CD4-positive, alpha-beta memory T cell (primary cell): ENCODE data around the gene NAA38. TPM values are rescaled to one million over a fixed set of nuclear protein-coding genes. Genes with fewer than 3 reads are reported as not detected.

ENCODE experiments used
- CTCF ChIA-PET: fragments of 350-600 bp; sonication (Branson Sonifier 250); formaldehyde crosslinking; loops from one replicate; lab custom pipeline; 2021; ENCODE audit warnings: inconsistent platforms; ENCODE audit not compliant: partially characterized antibody; lab: Charles Lee
- POLR2A ChIA-PET: fragments of 350-600 bp; sonication (Branson Sonifier 250); formaldehyde crosslinking; loops from one replicate; lab custom pipeline; 2021; ENCODE audit not compliant: partially characterized antibody; lab: Charles Lee
- DNase-seq, 5 donors: peaks; one replicate each; pipeline versions ENCODE4 v3.0.0 to v3.0.0-alpha.2; 2020 to 2022; ENCODE audit warnings: mixed read lengths in 1 of 5
- H3K27ac ChIP-seq: one replicate; pipeline ENCODE4 v1.7.0; 2013; ENCODE audit warnings: low read depth, low read length
- H3K27me3 ChIP-seq: 2 replicates; pipeline ENCODE4 v1.7.0; 2013; ENCODE audit warnings: mild to moderate bottlenecking, low read length, moderate library complexity; ENCODE audit not compliant: insufficient read depth
- H3K36me3 ChIP-seq: 2 replicates; pipeline ENCODE4 v1.7.0; 2013; ENCODE audit warnings: mild to moderate bottlenecking, low read length, moderate library complexity; ENCODE audit not compliant: insufficient read depth
- H3K4me1 ChIP-seq: 2 replicates; pipeline ENCODE4 v1.7.0; 2013; ENCODE audit warnings: mild to moderate bottlenecking, low read length, moderate library complexity; ENCODE audit not compliant: insufficient read depth
- H3K4me3 ChIP-seq, 2 donors: one replicate each; pipeline ENCODE4 v1.7.0; 2013; ENCODE audit warnings: low read length in 2 of 2, mild to moderate bottlenecking in 1 of 2
- H3K9me3 ChIP-seq, 2 donors: one replicate each; pipeline ENCODE4 v1.7.0; 2013; ENCODE audit warnings: low read length in 2 of 2, control low read depth in 1 of 2; ENCODE audit not compliant: control insufficient read depth in 1 of 2
- H3K27ac Mint-ChIP-seq, 7 donors: one replicate each; pipeline ENCODE4 v1.8.0; 2020 to 2021; ENCODE audit warnings: mixed read lengths in 7 of 7, mild to moderate bottlenecking in 6 of 7, inconsistent platforms in 3 of 7, moderate library complexity in 3 of 7
- H3K27me3 Mint-ChIP-seq, 2 donors: one replicate each; pipeline ENCODE4 v1.8.0; 2020 to 2021; ENCODE audit warnings: mixed read lengths in 2 of 2
- H3K36me3 Mint-ChIP-seq, 2 donors: one replicate each; pipeline ENCODE4 v1.8.0; 2020 to 2021; ENCODE audit warnings: mixed read lengths in 2 of 2, inconsistent platforms in 1 of 2, mild to moderate bottlenecking in 1 of 2
- H3K4me1 Mint-ChIP-seq, 4 donors: one replicate each; pipeline ENCODE4 v1.8.0; 2020 to 2021; ENCODE audit warnings: mixed read lengths in 4 of 4, mild to moderate bottlenecking in 1 of 4
- H3K4me3 Mint-ChIP-seq, 8 donors: one replicate each; pipeline ENCODE4 v1.8.0; 2020 to 2021; ENCODE audit warnings: mixed read lengths in 8 of 8, mild to moderate bottlenecking in 7 of 8, moderate library complexity in 6 of 8, inconsistent platforms in 3 of 8
- H3K9me3 Mint-ChIP-seq, 8 donors: one replicate each; pipeline ENCODE4 v1.8.0; 2020 to 2021; ENCODE audit warnings: mixed read lengths in 8 of 8, mild to moderate bottlenecking in 5 of 8, inconsistent platforms in 3 of 8, moderate library complexity in 1 of 8
- intact Hi-C: fragments of 100-400 bp; cut with micrococcal nuclease; formaldehyde crosslinking; loops from one replicate; pipeline ENCODE4 v1.15.1; 2023
- polyA plus RNA-seq, 2 donors: library from polyadenylated mRNA; unstranded; fragments of 300-500 nt; fragmentation: Illumina TruSeq; gene quantifications; one replicate each; pipeline ENCODE4 v1.2.3, GENCODE V29; 2021
- total RNA-seq, 2 experiments: library from RNA; stranded (reverse); gene quantifications; one replicate each; pipeline ENCODE4 v1.2.3, GENCODE V29; 2021

Gene NAA38
- total and polyA plus RNA-seq, 4 experiments from 2014 or later: 23.1 to 149 (median 82.3) TPM

GRCh38 chr17:7886227-7887037 lies 29.1 kb upstream of the NAA38 start:
- H3K9me3 ChIP-seq: no peaks in the 10 kb centered on the region
- H3K4me1 ChIP-seq: peaks cover 58% of the 10 kb centered on the region
- Mint-ChIP-seq H3K4me1 (peaks cover 10 to 16% (median 11%) of the 10 kb centered on the region in 4 donors), H3K36me3 (peaks cover 15 to 30% of the 10 kb centered on the region in 2 donors), H3K27ac (no peak overlapping the region), H3K4me3 (no peak overlapping the region), H3K27me3 (no peaks in the 10 kb centered on the region), H3K9me3 (no peaks in the 10 kb centered on the region)
- H3K27me3 ChIP-seq: no peaks in the 10 kb centered on the region
- H3K27ac ChIP-seq: peak overlapping the region; percentile 65
- H3K4me3 ChIP-seq: peak overlapping the region; percentile 86 to 96
- intact Hi-C loops: loop anchor here (1.0 to 2.0 kb wide), 7 partner anchors 18 to 102 kb away; partner anchors contain the start of genes CNTROB and NAA38
- H3K36me3 ChIP-seq: peaks cover 20% of the 10 kb centered on the region
- DNase-seq: peak; percentile 51 to 84 (median 63)
- POLR2A ChIA-PET: interaction anchor here (0.7 to 2.2 kb wide), 16 partner anchors 11 to 340 kb away, joined by 3 to 19 read pairs (median 5); partner anchors contain the start of genes KDM6B, NAA38, RNF227 and TP53
- CTCF ChIA-PET: interaction anchor here (1.0 to 2.2 kb wide), 6 partner anchors 17 to 29 kb away, joined by 3 to 9 read pairs (median 4); partner anchors contain the start of gene NAA38

DNA sequence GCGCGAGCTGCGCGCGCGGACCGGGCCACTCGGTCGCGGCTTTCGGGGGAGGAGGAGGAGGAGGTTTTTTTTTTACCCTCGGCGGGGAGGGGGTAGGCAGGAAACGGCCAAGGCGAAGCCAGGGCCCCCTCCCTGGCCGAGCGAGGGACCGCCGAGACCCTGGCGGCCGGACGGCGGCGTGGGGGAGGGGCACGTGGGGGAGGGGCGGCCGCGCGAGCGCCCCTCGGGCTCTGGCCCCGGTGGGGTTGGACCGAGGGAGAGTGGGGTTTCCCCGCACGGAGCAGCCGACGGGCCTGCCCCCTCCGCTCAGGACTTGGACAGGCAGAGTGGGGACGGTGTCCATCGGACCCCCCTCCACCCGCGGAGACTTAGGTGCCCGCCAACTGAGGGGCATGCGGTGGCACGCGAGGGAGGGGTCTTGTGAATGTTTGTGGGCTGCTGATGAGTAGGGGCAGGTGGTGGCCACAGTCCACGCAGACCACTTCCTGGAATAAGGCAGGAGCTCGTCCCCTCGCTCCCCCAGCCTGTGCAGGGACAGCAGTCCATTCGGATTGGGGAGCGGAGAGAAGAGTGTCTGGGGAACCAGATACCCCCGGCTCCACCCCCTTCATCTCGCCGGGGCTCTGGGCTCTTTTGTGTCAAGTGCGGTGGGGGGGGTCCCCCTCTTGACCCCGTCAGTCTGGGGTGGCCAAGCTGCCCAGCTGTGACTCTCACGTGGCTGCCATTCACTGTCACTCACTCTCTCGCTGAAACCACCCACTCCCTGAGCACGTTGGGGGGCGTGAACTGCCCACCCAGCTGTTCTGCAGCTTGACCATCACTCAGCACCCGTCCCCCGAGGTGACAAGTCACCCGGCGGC lies 28.2 kb upstream of the NAA38 start:
- peak overlapping the region; percentile 86 to 96 for H3K4me3 ChIP-seq
- POLR2A ChIA-PET: interaction anchor here (0.6 to 2.2 kb wide), 17 partner anchors 10 to 341 kb away, joined by 3 to 19 read pairs (median 5); partner anchors contain the start of genes KDM6B, NAA38, RNF227 and TP53

GRCh38 chr17:7884581-7885366 lies 27.4 kb upstream of the NAA38 start:
- peak overlapping the region in 6 of 7 donors; percentile 70 to 87 (median 82) for H3K27ac Mint-ChIP-seq
- H3K4me1 ChIP-seq: peaks cover 72% of the 10 kb centered on the region
- no peaks in the 10 kb centered on the region for H3K9me3 Mint-ChIP-seq
- peak; percentile 37 to 59 (median 42) for DNase-seq
- no peaks in the 10 kb centered on the region for H3K27me3 Mint-ChIP-seq
- H3K27ac ChIP-seq: no peak overlapping the region
- ChIA-PET POLR2A (interaction anchor here (0.6 to 2.2 kb wide), 9 partner anchors 14 to 106 kb away, joined by 3 to 19 read pairs (median 6); partner anchors contain the start of genes CNTROB, KDM6B, NAA38 and RNF227), CTCF (interaction anchor here (2.2 to 2.6 kb wide), 2 partner anchors 22 to 28 kb away, joined by 9 to 13 read pairs; no protein-coding TSS in a partner anchor)
- H3K36me3 Mint-ChIP-seq: peaks cover 0 to 15% of the 10 kb centered on the region in 2 donors
- peaks cover 18% of the 10 kb centered on the region for H3K36me3 ChIP-seq
- no peak overlapping the region for H3K4me3 ChIP-seq
- H3K4me1 Mint-ChIP-seq: peaks cover 6 to 12% (median 8%) of the 10 kb centered on the region in 4 donors
- H3K27me3 ChIP-seq: no peaks in the 10 kb centered on the region
- H3K9me3 ChIP-seq: no peaks in the 10 kb centered on the region
- intact Hi-C loops: no loop called here
- H3K4me3 Mint-ChIP-seq: peak overlapping the region; percentile 28 to 85 (median 75)

More for the DNA sequence above, 28.2 kb upstream of the NAA38 start:
- DNase-seq: peak; percentile 40 to 61 (median 45)
- Mint-ChIP-seq H3K36me3 (peaks cover 7 to 22% of the 10 kb centered on the region in 2 donors), H3K4me3 (peak overlapping the region in 4 of 8 donors; percentile 33 to 79 (median 57)), H3K9me3 (no peaks in the 10 kb centered on the region), H3K27me3 (no peaks in the 10 kb centered on the region), H3K27ac (no peak overlapping the region), H3K4me1 (peaks cover 9 to 12% (median 10%) of the 10 kb centered on the region in 4 donors)
- H3K27ac ChIP-seq: peak overlapping the region; percentile 65
- CTCF ChIA-PET: interaction anchor here (1.0 to 2.2 kb wide), 6 partner anchors 17 to 29 kb away, joined by 3 to 9 read pairs (median 4); partner anchors contain the start of gene NAA38
- intact Hi-C loops: loop anchor here (2.0 kb wide), 1 partner anchor 17 kb away; no protein-coding TSS in a partner anchor
- peaks cover 19% of the 10 kb centered on the region for H3K36me3 ChIP-seq
- no peaks in the 10 kb centered on the region for H3K9me3 ChIP-seq
- no peaks in the 10 kb centered on the region for H3K27me3 ChIP-seq
- H3K4me1 ChIP-seq: peaks cover 66% of the 10 kb centered on the region

DNA sequence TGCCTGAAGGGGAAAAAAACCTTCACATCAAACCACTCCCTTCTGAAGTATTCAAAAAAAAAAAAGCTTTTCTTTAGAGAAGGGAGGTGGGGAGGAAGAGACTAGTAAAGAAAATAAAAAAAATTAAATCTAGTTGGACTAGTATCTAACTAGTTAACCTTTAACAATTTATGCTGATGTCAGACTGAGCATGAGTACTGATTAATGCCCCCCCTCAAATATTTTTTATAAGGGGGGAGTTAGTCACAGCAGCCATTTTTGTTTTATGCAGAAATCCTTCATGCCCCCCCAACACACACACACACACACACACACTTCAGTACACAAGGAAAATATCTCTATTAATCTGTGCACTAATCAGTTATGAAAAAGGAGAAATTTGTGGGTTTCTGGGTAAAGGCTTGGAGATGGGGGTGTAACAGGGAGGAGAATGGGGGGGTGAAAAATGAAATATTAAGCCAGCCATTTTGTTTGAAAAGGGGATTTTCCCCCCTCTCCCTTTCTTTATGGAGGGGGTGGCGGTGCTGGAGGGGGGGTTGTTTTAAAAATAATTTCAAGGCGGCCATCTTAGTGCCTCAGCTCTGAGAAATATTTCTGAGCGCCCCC lies 26.5 kb upstream of the NAA38 start:
- intact Hi-C loops: no loop called here

GRCh38 chr17:7882629-7883028 lies 25.3 kb upstream of the NAA38 start:
- H3K27ac Mint-ChIP-seq: no peak overlapping the region
- no peaks in the 10 kb centered on the region for H3K27me3 Mint-ChIP-seq
- ChIA-PET POLR2A (interaction anchor here (0.9 to 2.2 kb wide), 4 partner anchors 10 to 49 kb away, joined by 3 to 10 read pairs (median 4); partner anchors contain the start of genes CNTROB and TRAPPC1), CTCF (interaction anchor here (1.1 to 2.6 kb wide), 5 partner anchors 12 to 107 kb away, joined by 3 to 13 read pairs (median 5); partner anchors contain the start of gene NAA38)
- no peak overlapping the region for H3K4me3 Mint-ChIP-seq
- Histone ChIP-seq H3K27me3 (no peaks in the 10 kb centered on the region), H3K4me3 (no peak overlapping the region), H3K4me1 (peaks cover 54% of the 10 kb centered on the region), H3K36me3 (peaks cover 14% of the 10 kb centered on the region), H3K9me3 (no peaks in the 10 kb centered on the region), H3K27ac (peak overlapping the region; percentile 23)
- H3K36me3 Mint-ChIP-seq: peaks cover 0 to 9% of the 10 kb centered on the region in 2 donors
- H3K9me3 Mint-ChIP-seq: no peaks in the 10 kb centered on the region
- intact Hi-C loops: no loop called here
- peaks cover 4 to 12% (median 6%) of the 10 kb centered on the region in 4 donors for H3K4me1 Mint-ChIP-seq
- DNase-seq: no peak

More for the DNA sequence above, 26.5 kb upstream of the NAA38 start:
- Mint-ChIP-seq H3K36me3 (peaks cover 0 to 9% of the 10 kb centered on the region in 2 donors), H3K4me1 (peaks cover 4 to 12% (median 6%) of the 10 kb centered on the region in 4 donors), H3K27me3 (no peaks in the 10 kb centered on the region), H3K27ac (peak overlapping the region in 6 of 7 donors; percentile 73 to 92 (median 83)), H3K4me3 (peak overlapping the region; percentile 75 to 85 (median 82)), H3K9me3 (no peaks in the 10 kb centered on the region)
- Histone ChIP-seq H3K4me1 (peaks cover 64% of the 10 kb centered on the region), H3K36me3 (peaks cover 14% of the 10 kb centered on the region), H3K9me3 (no peaks in the 10 kb centered on the region), H3K27ac (peak overlapping the region; percentile 31), H3K4me3 (peak overlapping the region; percentile 5 to 41), H3K27me3 (no peaks in the 10 kb centered on the region)
- peak; percentile 37 to 70 (median 40) for DNase-seq
- ChIA-PET POLR2A (interaction anchor here (0.6 to 2.2 kb wide), 8 partner anchors 11 to 107 kb away, joined by 3 to 10 read pairs (median 4); partner anchors contain the start of genes CNTROB, NAA38 and TRAPPC1), CTCF (interaction anchor here (1.4 to 2.6 kb wide), 3 partner anchors 21 to 105 kb away, joined by 4 to 13 read pairs (median 6); partner anchors contain the start of gene NAA38)
